ENCODE results near the gene PKP1.

PKP1 gene

DNA sequence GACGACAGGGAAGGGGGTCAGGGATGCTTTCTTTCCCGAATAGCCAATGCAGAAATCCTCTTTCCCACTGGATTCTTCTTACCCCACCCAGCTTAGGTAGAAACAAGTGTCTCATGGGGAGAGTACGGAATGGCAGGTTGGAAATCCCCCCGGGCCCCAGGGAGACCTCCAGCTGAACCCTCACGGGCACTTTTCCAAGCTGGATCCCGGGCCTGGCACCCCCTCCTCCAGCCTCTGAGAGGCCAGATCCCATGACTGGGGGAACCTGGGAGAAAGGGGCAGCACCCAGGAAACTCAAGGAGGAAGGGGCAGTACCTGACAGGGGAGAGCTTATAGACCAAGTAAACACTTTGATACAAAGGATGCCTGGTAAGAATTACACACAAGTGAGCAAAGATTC is 1.3 kb downstream of the PKP1 start:
- no peak for DNase-seq

DNA sequence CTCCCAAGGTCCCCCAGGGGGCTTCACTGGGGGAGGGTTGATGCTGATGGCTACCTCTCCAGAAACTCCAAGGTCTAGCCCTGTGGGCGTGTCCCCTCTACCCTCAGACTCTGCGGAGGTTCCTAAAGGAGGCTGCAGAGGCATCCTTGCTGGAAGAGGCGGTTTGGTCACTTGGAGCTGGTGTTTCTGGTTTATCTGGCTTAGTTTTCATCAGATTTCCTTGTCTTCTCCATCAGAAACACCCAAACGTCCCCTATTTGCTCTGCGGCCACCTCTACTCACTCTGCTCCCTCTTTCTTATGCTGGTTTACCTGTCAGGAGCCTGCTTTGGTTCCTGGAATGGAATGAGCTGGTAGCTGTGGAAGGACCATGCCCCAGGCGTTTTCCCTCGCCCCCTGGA is 2.5 kb downstream of the PKP1 start:
- no peak for DNase-seq

DNA sequence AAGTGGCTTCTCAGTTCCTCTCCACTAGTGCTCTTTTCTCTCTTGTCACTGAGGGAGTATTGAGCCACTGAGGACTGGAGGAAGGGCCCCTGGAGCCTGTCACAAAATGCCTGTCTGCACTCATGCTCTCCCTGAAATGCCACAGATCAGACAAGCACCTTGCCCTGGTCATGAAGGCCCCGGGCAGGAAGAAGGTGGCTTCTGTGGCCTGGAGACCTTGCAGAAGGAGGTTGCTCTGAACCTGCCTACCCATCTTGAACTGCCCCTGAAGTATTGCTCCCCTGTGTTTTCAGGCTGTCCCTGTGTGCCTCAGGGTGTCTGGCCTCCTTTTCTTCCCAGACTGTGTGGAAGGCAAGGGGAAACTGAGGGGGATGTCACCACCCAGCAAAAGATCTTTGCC is 3.1 kb downstream of the PKP1 start:
- DNase-seq, result no peak

DNA sequence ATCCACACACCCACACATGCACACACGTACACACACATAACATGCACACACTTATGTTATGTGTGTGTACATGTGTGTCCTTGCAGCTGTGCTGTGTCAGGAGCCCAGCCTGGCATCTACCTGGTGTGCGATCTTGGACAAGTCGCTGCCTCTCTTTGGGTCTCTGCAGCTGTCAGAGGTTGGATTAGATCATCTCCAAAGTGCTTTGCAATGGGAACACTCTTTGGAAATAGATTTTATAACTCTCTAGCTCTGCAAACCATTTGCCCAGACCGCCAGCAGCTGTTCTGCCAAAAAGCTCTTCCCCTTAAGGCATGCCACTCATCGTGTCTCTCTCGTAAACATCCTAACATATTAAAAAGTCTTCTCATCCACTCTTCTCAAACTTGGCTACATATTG is 4.7 kb downstream of the PKP1 start:
- no peak for DNase-seq

DNA sequence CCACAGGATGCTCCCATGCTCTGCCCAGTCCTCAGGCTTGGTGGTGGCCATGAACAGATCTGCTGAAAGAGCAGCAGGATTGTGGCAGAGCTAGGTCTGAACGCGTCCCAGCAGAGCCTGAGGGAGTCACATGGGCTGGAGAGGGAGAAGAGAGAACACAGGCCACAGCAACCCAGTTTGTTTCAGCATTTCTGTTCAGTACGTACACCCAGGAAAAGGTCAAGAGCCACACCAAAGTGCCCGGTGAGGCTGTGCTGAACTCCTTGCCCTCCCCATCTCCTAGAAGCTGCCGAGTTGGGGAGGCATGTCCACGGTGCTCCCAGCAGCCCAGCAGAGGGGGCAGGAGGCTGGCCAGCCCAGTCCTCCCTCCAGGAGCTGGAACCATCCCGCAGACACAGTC is 5.5 kb downstream of the PKP1 start:
- no peak for DNase-seq

DNA sequence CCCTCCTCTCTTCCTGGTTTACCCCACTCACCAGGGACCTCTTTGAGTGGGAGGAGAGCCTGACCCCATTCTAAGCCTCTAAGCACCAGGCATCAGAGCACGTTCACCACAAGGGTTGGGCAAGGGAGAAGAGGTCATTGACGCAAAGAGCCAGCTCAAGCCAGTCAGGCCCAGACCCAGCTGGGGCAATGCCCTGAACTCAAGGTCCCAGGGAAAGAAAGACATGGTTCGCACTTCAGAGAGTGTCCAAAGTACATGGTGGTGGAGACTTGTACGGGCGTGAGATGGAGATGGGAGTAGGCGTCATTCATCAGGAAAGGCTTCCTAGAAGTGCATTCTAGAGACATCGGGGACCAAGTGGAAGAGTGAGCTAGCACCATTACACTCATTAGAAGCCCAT is 7.2 kb downstream of the PKP1 start:
- no peak for DNase-seq

DNA sequence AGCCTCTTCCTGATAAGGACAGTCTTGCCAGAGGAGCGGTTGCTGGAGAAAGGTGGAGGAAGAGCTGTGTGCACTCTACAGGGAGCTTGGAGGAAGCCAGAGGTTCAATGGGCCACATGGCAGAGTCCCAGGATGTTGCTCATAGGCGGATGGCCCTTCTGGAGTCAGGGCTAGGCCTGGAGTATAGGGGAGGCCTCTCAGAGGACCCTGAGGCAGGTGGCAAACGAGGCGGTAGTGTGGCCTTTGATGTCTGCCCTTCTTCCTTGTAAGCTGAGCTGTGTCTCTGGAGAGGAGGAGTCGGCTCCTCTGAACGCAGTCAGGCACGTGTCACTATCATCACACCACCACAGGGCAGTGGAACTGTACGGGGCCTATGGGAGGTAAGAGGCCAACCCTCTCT is 8.6 kb downstream of the PKP1 start:
- no peak for DNase-seq

DNA sequence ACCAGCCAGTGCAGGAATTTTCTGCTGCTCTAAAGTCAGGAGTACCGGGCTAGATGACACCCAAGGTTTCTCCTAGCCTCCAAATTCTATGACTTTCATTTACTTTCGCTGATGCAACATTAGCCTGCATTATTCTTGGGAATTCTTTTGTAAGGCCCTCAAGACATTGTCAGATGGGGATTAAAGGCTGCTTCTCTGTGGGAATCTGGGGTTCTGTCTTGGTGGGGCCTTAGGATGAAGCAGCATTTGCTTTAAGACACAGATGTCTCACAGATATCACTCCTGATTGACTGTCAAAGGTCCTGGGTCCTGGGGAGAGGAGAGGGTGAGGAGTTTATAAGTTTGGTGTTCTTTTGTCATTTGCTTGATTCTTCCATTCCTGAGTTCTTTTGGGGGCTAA is 11.6 kb downstream of the PKP1 start:
- no peak for DNase-seq

DNA sequence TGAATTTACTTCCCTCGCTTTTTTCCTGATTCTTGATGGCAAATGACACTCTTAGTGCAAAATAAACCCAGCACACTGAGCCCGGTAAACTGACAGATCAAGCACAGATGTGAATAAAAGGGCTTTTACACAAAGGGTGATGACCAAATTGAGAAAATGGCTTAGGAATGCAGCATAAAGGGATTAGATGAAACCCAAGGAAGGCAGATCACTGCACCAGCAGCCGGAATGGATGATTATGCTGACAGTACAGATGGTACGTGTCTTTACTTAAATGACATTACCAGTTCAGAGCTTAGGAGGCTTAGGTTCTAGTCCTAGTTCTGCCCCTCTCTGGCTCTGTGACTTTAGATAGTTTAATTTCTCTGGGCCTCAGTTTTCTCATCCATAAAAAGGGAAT is 12.0 kb downstream of the PKP1 start:
- no peak for DNase-seq

DNA sequence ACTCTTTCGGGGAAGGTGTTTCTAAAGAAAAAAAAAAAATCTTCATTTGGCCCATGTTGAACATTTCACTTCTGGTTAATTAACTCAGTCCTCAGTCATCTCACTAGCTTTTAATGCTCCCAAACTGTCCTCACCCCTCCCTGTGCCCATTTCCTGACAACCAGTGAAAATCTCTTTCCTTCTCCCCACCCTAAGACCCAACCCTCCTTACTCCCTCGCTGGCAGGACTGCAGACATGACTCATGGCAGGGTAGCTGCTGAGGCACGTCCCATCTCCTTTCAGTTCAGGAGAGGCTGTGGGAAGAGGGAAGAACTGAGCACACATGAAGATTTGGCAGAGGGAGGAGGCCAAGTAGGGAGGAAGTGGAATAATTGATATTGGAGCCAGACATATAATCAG is 12.6 kb downstream of the PKP1 start:
- DNase-seq, result no peak

DNA sequence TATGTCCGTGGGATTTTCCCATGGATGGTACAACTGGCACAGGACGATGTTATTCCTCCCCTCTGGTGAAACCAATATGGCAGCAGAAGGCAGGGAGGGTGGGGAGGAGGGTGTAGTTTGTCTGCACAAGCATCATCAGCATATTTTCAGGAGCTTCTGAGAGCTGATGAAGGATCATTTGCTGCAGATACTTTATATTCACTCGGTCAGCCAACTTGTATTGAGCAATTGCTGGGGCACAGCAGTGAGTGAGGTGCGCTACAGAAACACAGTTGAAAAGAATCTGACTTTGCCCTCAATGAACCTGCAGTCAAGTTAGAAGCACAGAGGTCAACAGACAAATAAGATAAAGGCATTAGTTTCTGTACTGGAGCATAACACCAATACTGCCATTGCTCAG is 13.0 kb downstream of the PKP1 start:
- no peak for DNase-seq

DNA sequence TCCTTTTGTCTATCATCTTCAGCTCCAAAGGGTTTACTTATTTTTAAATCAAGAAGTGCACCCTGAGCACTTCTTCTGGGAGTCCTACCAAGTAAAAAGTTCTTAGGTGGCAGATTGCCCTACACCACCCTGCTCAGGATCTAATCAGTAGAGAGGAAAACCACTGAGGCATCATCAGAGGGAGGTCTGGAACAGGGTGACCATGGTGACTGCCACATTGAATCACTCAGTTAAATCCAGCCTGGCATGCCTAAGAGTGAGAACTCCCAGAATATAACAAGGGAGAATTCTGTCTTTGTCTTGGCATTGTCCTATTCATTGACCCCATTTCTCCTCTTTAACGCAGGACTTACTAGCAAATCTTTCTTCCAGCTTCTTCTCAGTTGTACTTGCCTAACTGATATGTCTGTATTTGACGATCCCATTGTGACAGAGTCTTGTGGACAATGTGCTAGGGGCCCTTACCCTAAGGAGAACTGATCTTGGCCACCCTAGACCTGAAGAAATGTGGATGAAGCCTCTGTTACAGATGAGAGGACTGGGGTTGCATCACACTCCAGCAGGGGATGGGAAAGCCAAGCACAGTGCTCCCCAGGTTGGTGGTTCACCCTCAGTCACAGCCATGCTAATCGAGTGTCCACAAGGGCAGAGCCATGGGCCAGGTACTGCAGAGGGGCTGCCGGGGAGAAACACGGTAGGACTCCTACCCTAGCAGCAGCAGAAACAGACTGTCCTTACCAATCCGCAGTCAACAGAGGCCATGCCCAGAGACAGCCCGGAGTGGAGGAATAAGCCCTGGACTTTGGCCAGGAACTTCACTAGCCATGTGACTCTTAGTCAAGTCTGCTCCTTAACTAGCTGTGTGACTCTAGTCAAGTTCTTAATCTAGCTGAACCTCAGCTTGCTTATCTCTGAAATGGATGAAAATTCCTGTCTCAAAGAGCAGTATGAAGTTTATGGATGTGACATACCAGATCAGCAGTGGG is 15.4 kb downstream of the PKP1 start:
- no peak for DNase-seq

DNA sequence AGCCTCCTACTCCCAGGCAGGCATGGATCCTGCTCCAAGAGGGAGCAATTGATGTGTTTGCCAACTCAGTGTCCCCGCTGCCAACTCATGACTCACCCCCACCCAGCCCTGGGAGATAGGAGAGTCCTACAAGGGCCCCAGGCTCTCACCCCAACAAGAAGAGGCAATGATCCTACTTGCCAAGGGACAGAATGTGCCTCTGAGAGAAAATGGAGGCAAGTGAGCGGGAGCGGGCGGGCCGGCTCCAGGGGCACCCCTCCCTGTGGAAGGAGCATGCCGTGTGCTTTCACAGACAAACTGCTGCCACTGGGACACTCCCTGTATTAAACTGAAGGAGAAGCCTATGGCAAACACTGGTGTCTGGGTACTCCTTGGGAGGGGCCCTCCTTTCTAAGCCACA is 16.7 kb downstream of the PKP1 start:
- no peak for DNase-seq

DNA sequence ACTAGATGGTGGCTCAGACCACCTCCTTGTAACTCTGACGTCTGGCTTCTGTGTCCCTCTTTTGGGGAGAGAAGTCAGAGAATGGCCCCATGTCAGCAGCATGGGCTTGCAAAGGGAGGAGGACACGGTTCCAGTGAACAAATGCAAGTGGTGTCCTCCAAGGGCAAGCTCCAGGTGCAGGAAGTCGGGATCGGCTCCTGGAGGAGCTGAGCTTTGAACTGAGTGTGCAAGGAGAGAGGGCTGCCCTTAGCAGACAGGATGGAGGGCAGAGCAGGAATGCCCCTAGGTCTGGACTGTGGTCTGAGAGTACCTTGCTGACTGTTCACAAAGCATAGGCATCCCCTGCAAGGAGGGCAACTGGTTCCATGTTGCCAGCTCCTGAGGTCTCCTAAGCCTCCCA is 17.3 kb downstream of the PKP1 start:
- no peak for DNase-seq

DNA sequence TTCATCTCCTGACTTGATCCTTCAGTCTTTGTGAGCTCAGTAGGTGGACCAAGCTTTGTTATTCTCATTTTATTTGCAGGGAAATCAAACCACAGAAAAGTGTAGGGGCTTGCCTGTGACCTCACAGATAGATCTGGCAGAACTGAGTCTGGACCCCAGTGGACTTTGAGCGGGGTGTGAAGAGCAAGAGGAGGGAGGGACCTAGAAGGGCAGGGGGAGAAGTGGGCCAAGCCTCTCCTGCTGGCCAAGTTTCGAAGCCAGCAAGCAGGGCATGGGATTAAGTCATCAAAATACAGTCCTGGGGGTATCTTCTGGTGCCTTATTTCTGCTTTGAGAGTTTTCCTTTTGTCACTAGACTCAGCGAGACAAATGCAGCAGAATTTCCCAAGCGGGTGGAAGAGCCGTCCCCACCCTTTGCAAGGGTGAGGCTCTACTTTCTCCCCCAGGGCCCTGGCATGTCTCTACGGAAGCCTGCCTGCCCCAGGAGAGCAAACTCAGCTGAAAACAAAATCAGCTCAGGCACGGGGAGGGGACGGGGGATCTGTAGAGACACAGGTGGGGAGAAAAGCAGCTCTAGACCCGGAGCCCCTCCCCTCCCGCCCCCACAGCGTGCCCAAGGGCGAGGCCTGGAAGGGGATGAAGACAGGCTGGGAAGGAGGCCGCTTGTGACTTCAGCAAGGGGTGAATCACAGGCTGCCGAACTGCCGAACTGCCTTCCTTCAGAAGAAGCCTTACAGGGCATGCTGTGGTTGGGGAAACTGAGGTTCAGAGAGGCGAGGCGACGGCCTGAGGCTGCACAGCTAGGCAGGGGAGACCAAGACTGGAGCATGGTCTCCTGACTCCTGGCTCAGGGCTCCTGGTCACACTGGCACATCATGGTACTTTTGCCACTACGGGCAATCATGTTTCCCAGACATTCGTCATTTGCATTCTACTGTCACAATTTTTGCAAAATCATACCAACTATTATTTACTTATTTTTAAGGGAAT is 19.2 kb downstream of the PKP1 start:
- no peak for DNase-seq

DNA sequence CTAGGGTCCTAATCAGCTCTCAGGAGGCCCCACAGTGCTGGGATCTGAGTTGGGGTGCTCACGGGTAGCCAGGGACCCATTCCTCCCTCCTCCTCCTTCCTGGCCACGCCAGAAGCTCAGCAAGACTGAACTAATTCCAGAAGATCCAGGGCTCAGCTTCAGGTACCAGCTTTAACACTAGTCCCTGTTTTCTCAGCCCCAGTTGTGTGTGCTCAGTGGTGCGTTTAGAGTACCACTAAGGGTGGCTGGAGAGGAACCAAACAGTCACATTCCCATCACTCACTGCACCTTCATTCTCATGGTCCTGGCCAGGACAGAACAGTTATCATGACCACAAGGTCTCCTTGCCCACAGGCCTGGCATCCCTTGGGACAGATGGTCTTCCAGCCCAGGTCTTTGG is 20.8 kb downstream of the PKP1 start:
- DNase-seq, result no peak

DNA sequence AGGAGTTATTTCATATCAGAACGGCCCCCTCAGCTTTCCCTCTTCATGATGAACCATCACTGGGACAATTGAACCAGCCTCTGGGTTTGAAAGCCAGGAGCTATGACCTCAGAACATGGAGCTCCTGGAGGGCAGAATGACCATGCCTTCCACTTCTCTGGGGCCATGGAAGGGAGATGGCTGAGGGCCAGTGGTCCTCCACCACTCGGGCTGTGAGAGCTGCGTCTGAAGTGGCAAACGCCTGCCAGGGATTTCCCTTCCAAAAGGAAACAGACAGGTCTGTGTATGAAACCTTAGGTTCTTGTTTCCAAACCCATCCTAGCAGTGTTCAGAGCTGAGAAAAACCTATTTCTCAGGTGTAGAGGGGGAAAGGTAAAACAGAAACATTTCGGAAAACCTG is 22.5 kb downstream of the PKP1 start:
- no peak for DNase-seq

DNA sequence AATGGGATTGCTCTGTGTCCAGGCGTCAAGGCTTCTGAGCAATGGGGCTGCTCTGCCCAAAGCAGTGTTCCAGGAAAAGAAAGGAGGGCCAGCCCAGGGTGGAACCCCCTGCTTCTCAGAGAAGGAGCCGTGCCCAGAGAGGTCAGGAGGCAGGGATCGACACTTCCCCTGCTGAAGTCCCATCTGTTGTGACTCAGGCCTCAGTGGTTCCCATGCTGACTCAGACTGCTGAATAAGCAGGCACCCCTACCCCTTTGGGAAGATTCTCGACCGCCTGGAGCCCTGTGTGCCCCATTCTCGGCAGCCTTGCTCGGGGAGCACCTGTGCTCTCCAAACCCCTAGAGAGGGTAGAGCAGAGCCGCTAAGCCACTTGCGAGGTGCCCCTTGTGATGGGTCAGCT is 23.9 kb downstream of the PKP1 start:
- no peak for DNase-seq

DNA sequence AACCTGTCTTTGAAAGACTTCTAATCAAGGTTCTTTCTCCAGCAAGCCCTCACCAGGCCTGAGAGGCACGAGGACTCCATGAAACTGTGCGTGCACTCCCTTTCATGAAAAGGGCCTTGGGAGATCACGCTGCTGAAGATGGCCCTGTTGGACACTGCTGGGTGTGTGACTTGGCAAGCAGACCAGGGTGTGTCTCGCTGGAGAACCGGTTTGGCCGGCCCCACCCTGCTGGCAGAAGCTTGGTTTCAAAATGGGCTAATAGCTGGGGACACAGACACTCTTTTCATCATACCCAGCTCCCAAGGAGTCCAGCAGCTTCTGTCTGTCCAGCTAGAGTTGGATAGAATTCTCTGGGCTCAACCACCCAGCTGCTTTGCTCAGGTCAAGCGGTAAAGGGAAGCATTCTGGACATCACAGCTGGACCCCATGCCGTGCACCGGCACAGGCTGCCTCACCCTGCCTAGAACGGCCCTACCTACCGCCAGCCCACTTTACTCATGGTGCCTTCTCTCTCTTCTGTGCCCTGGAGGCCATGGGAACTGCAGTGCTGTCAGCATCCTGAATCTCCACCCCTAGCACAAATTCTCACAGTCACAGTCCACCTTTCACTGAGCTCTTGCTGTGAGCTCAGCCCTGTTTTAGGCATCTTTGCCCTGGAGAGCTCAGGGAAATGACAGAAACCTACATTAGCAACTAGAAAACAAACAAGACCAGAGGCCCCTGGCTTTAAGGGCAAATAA is 24.6 kb downstream of the PKP1 start:
- DNase-seq, result no peak

DNA sequence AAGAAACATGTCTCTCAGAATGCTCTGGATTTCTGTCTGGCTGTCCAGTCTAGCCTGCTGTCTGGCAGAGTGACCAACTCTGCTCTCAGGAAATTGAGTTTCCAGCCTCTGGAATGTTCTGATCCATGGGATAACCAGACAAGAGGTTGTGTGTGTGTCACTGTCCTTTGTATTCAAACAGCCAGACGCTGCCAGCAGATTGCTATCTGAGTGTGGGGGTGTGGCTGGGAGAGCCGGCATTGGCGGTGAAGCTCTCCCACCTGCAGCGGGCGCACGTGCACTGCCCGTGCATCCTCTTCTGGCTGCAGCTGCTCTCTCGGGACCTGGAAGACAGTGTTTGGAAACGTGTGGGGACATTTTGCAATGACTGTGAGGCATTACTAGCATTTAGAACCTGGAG is 26.1 kb downstream of the PKP1 start:
- no peak for DNase-seq

DNA sequence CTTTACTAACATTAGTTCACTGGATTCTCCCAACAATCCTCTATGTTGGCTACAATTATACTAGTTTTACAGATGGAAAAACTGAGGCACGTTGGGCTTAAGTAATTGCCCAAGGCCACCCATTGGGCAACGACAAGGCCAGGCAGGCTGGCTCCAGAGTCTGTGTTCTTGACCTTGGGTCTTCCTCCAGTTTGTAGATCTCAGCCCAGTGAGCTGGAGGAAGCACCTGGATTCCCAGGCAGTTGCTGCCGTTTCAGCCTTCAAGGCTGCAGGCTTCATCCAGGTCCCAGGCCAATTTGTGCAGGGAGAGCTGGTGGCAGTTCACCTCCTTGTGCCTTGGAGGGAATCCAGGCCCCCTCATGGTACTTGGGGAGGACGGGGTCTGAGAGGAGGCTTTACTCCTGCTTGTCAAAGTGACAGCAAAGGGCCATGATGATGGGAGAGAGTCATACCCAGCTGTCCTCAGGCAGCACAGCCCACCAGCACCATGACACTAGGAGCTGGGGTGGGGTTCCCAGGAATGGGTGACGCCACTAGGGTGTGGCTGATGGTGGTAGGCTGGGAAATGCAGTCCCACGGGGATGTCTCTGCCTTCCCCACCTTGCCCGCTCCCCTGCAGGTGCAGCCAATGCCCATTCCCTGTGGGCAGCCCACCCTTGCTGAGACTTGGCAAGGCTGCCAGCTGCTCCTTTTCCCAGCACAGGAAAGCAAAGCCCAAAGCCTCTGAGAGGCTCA is 27.1 kb downstream of the PKP1 start:
- no peak for DNase-seq

DNA sequence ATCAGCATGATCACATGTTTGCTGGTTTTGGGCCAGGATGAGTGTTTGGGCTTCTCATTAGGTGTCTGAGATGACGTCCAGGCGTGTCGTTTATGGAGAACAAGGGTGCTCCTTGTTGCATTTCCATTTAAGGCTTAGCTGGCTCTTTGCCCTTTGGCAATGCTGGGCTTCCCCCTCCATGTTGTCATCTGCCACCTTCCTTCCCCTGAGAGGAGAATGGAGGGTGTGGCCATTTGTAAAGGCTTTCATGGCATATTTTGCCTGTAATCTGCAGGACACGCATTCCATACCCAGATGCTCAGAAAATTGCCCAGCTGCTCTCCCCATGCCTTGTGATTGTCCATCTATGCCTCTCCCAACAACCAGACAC is 27.7 kb downstream of the PKP1 start:
- DNase-seq, result no peak
